Embryonic facial prominence (tissue), 1 donor: ENCODE results near the gene ARHGAP28.
A peak's percentile ranks its signal among the peaks of the same experiment; 100 is the strongest.

Experiments
- DNase-seq: peaks from one replicate; pipeline ENCODE4 v3.0.0-alpha.2; 2016; ENCODE audit errors: extremely low spot score

Gene ARHGAP28

DNA sequence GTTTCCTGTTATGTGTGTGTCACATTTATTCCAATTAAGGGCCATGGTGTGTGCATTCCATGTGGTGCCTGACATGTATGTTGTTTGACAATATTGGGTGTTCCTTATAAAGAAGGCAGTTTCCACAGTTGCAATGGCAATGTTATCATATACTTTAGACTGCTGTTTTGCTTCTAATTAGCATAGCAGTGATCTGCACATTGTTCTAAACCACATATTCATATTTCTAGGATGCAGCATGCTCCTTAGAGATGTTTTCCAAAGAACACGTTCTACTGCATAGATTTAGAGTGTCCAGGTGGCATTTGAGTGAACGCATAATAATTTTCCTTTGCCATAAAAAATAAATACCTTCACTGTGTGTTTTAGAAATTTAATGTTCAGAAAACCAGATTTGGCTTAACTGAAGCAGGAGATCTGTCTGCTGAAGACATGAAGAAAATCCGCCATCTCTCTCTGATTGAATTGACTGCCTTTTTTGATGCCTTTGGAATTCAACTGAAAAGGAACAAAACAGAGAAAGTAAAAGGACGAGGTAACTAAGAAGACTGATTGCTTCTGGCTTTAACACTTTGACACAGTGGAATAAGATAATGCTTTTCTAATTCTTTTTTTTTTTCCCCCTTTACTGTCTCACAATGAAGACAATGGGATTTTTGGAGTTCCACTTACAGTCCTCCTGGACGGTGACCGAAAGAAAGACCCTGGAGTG, 143.7 kb downstream of the ARHGAP28 start:
- no peak for DNase-seq

DNA sequence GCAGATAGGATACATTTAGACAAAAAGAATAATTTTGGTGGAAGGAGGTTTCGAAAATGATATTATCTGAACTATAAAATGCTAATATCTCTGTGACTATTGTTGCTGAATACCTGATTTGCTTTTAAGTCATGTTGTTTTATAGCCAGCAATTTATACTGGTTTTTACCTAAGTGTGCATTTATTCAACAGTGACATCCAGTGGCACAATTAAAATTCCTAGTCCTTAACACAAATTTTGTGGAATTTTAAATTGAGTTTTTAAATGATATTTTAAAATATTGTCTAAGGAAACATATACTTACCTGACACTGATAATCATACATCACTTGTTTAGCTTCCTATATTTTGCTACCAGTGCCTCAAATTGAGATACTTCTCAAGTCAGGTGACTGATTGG, 144.8 kb downstream of the ARHGAP28 start:
- no peak for DNase-seq

DNA sequence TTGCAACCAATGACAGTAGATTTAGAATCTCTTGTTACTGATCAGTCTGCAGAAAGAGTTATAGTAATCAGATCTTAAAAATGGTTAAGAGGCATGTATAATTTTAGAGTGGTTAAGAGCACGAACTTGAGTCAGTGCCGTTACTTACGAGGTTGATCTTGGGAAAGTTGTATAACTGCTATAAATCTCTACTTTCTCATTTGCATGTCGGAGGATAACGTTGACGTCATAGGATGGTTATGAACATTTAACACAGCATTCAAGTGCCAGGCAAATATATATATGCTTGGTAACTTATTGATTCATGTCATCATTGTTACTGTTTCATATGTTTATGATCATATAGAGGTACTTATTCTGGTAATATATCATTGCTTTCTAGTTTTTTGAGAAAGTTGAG, 146.2 kb downstream of the ARHGAP28 start:
- no peak for DNase-seq

DNA sequence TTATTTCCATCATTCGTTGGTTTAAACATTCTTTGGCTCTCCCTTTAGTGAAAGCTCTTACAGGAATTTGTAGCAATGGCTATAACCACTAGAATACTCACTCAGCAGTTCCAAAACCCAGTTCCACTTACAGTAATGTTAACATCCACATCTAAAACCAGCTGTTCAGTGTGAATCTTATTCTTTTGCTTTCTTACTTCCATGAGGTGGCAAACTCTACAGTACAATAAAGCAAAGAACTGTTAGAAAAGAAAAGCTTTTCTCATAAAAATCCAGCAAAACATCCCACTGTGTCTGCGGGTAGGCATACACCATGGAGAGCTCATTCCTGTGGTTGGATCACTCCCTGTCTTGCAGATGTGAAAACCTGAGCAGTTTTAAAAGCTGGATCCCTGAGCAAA, 147.1 kb downstream of the ARHGAP28 start:
- DNase-seq, result peak; percentile 65

DNA sequence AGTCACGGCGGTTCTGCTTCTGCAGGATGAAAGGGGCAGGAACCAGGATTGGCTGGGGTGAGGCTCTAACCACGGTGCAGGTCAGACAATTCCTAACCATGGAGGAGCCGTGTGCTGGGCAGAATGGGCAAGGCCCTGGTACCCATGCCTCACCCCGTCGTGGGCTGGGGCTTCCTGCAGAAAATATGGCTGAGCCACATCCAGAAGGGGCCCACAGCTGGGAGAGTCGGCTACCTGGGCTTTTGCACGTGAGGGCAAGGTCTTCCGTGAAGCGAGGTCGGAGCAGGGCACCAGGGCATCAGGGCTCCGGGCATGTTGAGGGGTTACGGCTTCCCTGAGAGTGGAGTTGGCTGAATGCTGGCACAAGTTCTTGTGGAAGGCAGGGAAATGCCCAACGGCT, 147.8 kb downstream of the ARHGAP28 start:
- DNase-seq, result no peak

DNA sequence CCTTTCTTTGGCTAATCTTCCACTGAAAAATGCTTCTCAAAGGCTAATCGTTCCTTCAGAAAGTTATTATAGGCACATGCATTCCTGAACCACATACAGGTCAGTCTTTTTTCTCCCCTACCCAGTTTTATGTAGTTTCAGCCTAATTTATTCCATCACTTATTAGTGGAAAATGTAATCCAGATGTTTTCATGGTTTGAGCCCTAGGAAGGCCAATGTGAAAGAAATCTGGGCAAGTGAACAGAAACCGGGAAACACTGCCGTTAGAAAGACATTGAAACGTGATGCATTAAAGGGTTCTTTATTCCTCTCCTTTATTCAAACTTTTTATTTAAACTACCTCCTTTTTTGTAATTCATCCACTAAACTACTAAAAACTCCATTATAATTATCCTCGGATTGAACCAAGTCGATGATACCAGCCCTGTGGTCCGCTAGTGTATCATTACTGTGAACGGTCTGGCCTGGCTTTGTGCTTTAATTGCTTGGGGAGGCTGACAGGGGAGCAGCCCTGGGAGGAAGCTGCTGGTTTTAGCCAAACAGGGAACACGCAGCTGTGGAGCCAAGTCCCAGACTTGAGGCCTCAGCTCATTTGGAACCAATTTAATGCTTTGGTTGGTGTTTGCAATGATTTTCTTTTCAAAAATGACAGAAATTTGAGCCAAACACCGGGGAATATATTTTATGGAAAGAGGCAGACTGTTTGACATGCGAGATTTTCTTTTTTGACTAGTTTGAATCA, 149.2 kb downstream of the ARHGAP28 start:
- DNase-seq, result peak; percentile 73

DNA sequence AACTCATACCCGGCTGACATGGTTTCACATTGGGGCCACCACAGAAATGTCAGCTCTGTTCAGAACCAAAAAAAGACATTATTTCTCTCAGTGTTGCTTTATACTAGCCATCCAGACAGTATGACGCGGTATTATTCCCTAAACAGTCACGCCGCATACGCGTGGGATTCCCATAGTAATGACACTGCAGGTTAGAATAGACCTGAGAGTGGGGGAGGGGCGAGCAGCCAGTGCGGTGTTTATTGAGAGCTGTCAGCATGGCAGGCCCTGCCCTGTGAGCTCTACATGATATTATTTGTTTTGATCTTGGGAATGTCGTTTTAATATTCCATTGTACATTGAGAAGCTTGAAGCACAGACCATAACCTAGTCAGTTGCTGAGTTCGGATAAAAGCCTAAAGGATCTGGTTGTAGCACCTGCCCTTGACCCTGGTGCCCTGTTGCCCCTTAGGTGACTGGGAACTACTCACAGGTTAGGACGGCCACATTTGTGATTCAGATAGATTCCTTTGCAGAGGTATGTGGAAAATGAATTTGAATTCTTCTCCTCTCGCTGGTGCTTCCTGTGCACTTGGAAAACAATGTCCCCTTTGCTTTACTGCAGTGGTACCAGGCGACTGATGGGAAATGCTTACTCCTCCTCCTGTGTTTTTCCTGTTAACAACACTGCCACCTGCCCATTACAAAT, 150.1 kb downstream of the ARHGAP28 start:
- DNase-seq, result no peak

DNA sequence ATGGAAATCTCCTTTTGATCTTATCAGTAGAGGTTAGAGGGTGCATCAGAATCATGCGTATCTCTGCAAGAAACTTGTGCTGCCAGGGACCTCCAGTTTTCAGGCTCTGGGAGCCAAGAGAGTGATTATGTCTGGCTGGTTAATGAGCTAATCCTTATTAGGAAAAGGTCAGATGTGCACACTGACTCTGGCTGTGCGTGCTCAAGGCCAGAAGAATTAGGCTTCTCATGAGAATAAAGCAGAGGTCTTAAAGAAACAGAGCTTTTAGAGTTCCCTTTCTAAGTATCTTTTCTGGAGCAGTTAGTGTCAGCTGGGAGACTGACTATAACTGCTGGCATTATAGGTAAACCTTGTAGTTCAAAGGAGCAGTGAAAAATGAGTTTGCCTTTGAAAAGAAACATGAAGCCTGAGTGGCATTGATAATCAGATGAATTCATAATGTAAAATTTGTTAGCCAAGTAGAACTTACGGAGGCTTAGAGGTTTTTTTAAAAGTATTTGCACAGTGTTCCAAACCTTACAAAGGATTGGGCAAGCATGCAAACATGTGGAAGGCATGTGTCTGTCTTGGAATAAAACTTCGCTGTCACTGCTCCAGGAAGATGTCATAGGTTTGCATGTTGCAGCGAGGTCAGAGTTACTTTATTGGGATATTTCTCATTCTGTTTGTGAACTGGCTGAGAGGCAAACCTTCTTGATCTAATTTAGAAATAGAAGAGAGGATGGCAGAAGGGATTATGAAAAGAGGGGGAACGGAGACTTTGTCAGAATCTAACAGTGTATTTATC, 151.7 kb downstream of the ARHGAP28 start:
- DNase-seq, result peak; percentile 30

DNA sequence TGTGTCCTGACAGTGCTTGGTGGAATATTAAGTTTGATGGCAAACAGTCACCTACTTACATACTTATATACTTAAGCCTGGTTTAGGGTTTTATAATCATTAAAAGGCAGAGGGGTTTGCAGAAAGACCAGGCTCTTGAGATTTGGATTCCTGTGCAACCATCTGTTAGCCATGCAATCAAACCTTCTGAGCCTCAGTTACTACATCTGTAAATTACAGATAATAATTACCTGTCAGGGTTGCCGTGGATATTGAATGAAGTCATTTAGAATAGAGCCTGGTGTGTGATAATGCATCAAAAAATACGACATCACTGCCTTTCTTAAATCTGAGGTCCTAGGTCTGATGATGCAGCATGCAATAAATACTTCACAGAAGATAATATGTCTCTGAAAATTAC, 152.9 kb downstream of the ARHGAP28 start:
- DNase-seq, result no peak

DNA sequence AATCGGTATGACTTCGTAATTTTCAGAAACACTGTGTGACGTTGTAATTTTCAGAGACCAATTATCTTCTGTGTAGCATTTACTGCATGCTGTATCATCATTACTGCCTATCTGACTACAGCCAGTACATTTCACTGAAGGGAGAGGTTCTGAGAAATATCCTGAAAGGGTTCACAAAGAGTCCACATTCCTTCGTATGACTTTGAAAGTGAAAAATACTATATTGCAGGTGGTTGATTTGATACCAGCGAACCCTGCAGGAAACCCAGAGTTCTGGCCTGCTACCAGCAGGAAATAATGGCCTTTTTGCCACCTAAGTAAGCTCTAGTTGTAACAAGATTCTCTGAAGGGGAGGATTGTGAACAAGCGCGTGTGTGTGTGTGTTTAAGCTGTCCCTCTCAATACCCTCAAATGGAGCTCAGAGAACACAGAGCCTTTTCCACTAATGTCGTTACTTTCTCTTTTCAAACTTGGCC, 155.5 kb downstream of the ARHGAP28 start:
- no peak for DNase-seq

DNA sequence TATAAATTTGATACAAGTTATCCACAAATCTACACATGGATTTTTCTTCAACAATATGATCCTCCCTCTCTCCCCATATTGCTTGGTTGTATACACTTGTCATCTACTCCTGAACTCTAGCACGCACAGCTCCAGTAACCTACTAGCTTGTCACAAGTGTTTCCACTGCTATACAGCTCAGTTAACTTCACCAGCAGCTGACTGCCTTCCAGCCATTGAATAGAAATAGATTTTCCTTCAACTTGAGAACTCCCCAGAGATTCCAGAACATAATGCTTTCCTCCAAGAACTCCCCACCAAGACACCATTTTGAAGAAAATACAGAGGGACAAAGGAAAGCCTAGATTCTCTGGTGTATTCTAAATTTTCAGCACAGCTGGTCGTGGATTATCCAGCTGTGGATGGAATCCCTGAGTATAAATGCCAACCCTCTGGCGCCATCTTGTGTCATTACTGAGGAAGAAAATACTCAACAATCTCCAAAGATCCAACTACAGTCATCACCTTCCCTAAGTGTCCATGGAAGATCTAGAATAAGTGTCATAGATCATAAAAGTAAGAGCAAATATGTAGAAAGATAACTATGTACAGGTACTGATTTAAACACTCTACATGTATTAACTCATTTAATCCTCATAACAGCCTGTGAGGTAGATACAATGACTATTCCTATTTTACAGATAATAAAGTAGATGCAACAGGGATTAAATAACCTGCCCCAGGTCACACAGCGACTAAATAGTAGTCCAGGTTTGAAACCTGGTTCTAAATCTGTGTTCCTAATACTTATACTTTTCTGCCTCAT, 156.7 kb downstream of the ARHGAP28 start:
- peak; percentile 76 for DNase-seq

DNA sequence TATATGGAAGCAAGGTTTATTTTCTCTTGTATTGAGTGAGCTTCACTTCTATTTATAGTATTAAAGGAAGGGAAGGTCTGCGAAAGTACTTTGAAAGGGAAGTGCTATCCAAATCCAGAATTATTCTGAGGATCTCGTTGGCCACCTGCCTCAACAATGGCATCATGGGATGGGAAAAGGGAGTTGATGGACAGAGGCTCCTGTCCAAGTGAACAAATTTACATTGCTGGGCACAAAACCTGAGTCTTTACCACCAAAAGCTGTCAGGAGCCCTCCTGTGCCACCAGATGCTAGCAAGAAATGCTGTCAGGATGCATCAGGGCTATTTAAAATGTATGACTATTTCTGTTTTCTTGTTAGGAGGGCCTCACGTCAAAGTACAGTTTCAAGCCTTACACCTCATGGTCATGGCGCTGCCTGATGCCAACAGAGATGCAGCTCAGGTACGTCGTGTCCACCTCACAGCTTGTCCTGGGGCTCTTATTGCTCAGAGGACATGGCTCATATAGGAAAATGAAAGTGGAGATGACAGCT, 157.3 kb downstream of the ARHGAP28 start:
- DNase-seq, result no peak

DNA sequence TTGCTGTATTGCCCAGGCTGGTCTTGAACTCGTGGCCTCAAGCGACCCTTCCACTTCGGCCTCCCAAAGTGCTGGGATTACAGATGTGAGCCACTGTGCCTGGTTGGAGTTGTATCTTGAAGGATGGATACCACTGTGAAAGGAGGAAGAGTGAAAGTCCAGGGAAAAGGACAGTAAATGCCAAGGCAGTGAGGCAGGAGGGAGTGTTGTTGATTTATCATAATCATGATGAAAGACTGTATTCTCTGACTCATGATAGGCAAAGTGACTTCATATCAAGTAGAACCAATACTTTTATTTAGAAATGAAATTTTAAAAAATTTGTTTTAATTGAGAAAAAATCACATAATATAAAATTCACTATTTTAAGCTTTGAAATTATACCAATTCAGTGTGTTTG, 162.3 kb downstream of the ARHGAP28 start:
- no peak for DNase-seq

DNA sequence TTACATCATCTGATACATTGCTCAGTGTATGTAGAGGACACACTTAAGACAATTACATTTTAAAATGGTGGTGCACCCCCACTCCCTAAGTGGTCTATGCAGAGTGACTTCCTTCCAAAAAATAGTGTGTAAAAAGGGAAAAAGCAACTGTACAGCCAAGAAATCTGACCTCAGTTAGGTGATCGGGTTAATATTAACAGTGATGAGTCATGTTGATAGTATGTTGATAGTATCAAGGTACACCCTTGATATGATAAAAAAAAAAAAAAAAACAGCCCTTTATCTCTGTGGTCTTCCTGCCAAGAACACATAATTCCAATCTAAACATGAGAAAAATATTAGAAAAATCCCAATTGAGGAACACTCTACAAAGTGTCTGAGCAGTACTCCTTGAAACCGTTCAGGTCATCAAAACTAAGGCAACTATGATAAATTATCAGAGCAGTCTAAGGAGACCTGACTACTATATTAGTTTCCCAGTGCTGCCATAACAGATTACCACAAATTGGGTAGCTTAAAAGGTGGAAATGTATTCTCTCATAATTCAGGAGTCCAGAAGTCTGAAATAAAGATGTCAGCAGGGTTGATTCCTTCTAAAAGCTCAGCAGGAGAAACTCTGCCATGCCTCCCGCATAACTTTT, 171.9 kb downstream of the ARHGAP28 start:
- no peak for DNase-seq

DNA sequence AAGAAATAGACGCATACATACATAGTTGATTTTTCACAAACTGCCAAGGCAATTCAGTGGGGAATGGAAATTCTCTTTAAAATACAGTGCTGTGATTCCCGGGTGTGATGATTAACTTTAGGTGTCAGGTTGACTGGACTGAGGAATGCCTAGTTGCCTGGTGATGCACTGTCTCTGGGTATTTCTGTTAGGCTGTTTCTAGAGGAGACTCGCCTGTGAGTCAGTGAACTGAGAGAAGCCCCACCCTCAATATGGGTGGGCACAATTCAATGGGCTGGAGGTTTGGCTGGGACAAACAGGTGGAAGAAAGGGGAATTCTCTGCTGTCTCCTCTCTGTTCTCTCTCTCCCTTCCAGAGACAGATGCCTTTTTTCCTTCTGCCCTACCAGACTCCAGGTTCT, 187.6 kb downstream of the ARHGAP28 start:
- no peak for DNase-seq

DNA sequence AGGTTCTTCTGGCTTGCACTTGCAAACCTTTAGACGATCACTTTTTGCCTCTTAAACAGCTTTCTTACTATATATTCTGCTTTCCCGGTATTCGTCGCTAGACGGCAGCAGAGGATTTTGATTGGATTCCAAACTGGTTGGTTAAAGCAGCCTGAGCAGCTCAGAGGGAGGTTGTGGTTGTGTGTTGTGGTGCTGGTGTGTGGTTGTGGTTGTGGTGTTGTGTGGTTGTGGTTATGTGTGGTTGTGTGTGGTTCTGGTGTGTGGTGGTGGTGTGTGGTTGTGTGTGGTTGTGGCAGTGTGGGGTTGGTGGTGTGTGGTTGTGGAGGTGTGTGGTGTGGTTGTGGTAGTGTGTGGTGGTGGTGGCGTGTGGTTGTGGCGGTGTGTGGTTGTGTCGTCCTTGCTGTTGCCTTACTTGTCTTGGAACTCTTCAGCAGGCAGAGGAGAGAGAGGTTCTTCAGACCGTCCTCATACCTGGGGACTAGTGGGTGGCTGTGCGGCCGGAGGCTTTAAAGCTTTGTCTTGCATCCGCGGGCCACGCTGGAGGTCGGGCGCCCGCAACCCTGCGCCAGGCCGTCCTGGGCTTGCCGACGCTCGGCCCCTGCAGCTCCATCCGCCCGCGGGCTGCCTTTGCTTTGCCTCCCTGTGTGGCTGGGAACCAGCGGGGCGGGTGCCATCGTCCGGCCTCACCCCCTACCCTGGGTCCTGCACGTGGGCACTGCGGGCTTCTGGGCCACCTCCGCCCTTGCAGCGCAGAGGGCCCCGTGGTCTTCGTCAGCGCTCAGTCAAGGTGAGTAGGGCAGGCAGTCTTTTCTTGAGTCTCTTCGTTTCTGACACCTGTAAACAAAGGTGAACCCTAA, 190.8 kb downstream of the ARHGAP28 start:
- no peak for DNase-seq

DNA sequence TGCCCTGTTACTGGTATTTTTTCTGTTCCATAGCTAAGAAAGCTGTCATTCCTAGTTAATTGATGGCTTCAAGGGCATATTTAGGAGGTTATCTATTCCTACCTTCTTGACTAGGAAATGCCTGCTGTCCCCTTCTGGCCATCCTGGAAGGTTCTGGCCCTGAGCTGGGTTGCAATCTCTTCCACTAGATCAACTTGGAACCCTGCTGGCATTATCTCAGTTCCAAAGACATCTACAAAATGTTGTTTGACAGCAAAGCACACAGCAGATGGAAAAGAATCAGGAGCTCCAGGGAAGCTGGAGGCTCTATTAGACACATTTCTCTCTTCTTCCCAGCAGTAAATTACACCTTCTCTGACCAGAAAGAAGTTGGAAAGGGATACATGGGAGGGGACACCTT, 192.1 kb downstream of the ARHGAP28 start:
- DNase-seq, result no peak

DNA sequence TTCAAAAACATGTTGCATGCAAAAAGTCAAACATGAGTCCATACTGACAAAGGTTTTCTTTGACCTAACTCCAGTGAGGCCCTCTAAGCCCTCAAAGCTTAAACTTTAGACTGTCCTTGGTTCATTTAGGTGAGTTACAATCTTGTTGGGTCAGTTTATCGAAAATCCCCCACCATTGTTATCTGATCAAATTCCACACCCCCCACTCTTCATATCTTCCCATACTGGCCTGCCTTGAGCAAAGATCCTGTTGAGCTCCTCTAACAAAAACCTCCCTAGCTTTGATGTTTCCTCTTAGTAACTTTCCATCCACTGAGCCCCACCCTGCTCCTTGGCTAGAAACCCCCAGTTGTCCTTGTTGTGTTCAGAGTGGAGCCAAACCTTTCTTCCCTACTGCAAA, 193.7 kb downstream of the ARHGAP28 start:
- no peak for DNase-seq

DNA sequence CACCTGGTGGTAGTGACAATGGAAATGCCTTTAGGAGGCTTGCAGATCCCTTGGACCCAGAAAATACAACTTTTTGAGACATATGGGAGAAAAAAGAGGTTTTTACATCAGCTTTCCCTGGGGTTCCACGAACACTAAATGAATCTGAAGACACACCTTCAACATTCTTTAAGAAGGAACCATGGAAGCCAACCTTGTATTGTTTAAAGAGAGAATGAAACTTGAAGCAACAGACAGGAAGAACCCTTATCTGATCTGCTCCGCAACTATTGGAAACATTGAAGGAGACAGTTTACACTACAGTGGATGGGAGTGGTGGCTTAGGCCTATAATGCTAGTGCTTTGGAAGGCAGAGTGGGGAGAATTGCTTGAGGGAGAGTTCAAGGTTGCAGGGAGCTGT, 197.6 kb downstream of the ARHGAP28 start:
- DNase-seq, result no peak
